Suprapubic skin (tissue), 4 donors: ENCODE results near the gene KNG1.

ENCODE experiments used
- EP300 ChIP-seq: sonication (generic); formaldehyde crosslinking; IDR thresholded peaks from one replicate; pipeline ENCODE4 v1.6.1; 2017; ENCODE audit warnings: antibody characterized with exemption
- POLR2A ChIP-seq, 2 donors: fragments of 450-650 bp; IDR thresholded peaks; one replicate each; pipeline ENCODE4 v1.6.1; 2017; ENCODE audit warnings: antibody characterized with exemption in 2 of 2, mild to moderate bottlenecking in 2 of 2, moderate library complexity in 2 of 2
- POLR2AphosphoS5 ChIP-seq, 3 donors: sonication (generic); formaldehyde crosslinking; IDR thresholded peaks; one replicate each; pipeline ENCODE4 v1.6.1; 2017; ENCODE audit warnings: antibody characterized with exemption in 3 of 3
- TF ChIP-seq, protein P1 (sequence below), 2 donors: fragments of 200-600 bp in 1 of 2; fragments of 450-650 bp in 1 of 2; sonication (generic) in 1 of 2; IDR thresholded peaks; one replicate each; pipeline ENCODE4 v1.5.1; 2016 to 2019; ENCODE audit warnings: antibody characterized with exemption in 2 of 2, mild to moderate bottlenecking in 1 of 2, moderate library complexity in 1 of 2

DNA sequence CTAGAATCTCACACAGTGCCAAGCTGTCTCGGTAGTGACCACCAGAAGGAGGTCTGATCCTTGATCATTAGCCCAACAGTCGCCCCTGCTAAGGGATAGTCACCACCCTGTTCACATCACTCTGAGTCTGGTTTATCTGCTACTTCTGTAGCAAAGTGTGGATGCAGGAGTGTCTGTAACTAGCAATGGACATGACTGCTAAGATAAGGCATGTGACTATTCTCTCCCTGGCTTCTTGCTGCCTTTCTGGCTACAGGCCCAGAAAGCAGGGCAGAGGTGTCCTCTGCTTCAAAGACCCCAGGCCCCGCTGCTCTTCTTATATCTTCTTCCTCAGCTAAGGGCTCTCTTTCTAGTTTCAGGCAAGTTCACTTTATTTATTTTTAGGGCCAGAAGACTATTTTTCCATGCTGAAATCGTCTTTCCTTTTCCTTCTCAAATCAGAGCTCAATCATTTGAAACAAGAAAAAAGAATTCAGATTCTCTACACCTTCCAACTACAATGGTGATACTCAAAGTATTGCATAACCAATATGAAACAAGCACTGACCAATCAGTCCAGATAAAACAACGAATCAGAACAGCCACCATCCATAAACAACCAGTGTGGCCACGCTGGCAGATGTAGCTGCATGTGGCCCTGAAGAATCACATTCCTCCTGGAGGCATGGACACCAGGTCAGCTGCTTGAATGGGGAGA, 8.0 kb upstream of the KNG1 start:
- TF ChIP-seq, protein P1, sequence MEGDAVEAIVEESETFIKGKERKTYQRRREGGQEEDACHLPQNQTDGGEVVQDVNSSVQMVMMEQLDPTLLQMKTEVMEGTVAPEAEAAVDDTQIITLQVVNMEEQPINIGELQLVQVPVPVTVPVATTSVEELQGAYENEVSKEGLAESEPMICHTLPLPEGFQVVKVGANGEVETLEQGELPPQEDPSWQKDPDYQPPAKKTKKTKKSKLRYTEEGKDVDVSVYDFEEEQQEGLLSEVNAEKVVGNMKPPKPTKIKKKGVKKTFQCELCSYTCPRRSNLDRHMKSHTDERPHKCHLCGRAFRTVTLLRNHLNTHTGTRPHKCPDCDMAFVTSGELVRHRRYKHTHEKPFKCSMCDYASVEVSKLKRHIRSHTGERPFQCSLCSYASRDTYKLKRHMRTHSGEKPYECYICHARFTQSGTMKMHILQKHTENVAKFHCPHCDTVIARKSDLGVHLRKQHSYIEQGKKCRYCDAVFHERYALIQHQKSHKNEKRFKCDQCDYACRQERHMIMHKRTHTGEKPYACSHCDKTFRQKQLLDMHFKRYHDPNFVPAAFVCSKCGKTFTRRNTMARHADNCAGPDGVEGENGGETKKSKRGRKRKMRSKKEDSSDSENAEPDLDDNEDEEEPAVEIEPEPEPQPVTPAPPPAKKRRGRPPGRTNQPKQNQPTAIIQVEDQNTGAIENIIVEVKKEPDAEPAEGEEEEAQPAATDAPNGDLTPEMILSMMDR (IDR thresholded peaks at IDR 0.05), result no peak
- TF ChIP-seq EP300 (no peak), POLR2A (IDR thresholded peaks at IDR 0.05) (no peak), POLR2AphosphoS5 (IDR thresholded peaks at IDR 0.05) (no peak)
